Heart right ventricle (tissue), 16 donors: ENCODE data around the gene HRK. TPM values are rescaled to one million over a fixed set of nuclear protein-coding genes. Genes with fewer than 3 reads are reported as not detected.

ENCODE experiments used
- ATAC-seq, 8 donors: fragments of 200-7000 bp; cut with Tn5 transposase; one replicate each; pipeline ENCODE4 v1.9.1; 2020; ENCODE audit warnings: mild to moderate bottlenecking in 8 of 8, moderate library complexity in 8 of 8, moderate number of reproducible peaks in 1 of 8
- DNase-seq, 2 donors: peaks; one replicate each; pipeline ENCODE4 v3.0.0-alpha.2; 2020
- H3K27ac ChIP-seq, 10 donors: fragments of 200-600 bp; sonication (generic) in 2 of 10; one replicate each; pipeline versions ENCODE4 v1.5.0 to v1.8.0; 2020 to 2022; ENCODE audit warnings: mild to moderate bottlenecking in 3 of 10
- H3K27me3 ChIP-seq, 7 donors: fragments of 200-600 bp; one replicate each; pipeline ENCODE4 v1.8.0; 2021 to 2022; ENCODE audit warnings: mild to moderate bottlenecking in 2 of 7
- H3K36me3 ChIP-seq, 9 donors: fragments of 200-600 bp; sonication (generic) in 1 of 9; one replicate each; pipeline versions ENCODE4 v1.5.0 to v1.8.0; 2020 to 2022; ENCODE audit warnings: mild to moderate bottlenecking in 2 of 9
- H3K4me1 ChIP-seq, 9 donors: fragments of 200-600 bp; sonication (generic) in 1 of 9; one replicate each; pipeline versions ENCODE4 v1.5.0 to v1.8.0; 2020 to 2022; ENCODE audit warnings: mild to moderate bottlenecking in 4 of 9
- H3K4me3 ChIP-seq, 10 donors: fragments of 200-600 bp; sonication (generic) in 2 of 10; one replicate each; pipeline versions ENCODE4 v1.5.0 to v1.8.0; 2020 to 2022; ENCODE audit warnings: mild to moderate bottlenecking in 7 of 10, moderate library complexity in 2 of 10
- H3K9me3 ChIP-seq, 11 donors: fragments of 200-600 bp in 10 of 11; sonication (generic) in 2 of 11; one replicate each; pipeline versions ENCODE4 v1.5.0 to v1.8.0; 2013 to 2022; ENCODE audit warnings: mild to moderate bottlenecking in 2 of 11, control low read depth in 1 of 11, moderate library complexity in 1 of 11
- WGBS, 2 donors: extraction: QIAGEN DNeasy Blood & Tissue Kit; methylation state at CpG; one replicate each; pipeline ENCODE4 v1.1.7; 2013; ENCODE audit warnings: inconsistent platforms in 1 of 2; 5-methylcytosine and 5-hydroxymethylcytosine counted together
- intact Hi-C, 10 donors: fragments of 100-400 bp; cut with DNase I; formaldehyde crosslinking; loops; one replicate each; pipeline versions ENCODE4 v1.11.1 to v1.14.2; 2022
- polyA plus RNA-seq, 2 donors: library from polyadenylated mRNA; stranded (reverse); fragments of 200-250 nt; gene quantifications; one replicate each; pipeline ENCODE4 v1.2.3, GENCODE V29; 2013
- total RNA-seq, 10 donors: library from RNA; stranded (reverse); fragmentation: NEBNext Ultra II Directional in 3 of 10; extraction: Animal tissue kit (Norgen Biotek cat#: 25700) in 3 of 10; gene quantifications; one replicate each; pipeline versions ENCODE4 v1.2.1 to v1.2.4, GENCODE V29; 2021 to 2023
- TF ChIP-seq, protein P1 (sequence below), 9 donors: fragments of 200-600 bp; sonication (generic) in 2 of 9; IDR thresholded peaks; one replicate each; pipeline versions ENCODE4 v1.5.0 to v1.8.0; 2021 to 2022; ENCODE audit warnings: antibody characterized with exemption in 9 of 9, mild to moderate bottlenecking in 5 of 9, moderate library complexity in 1 of 9
- donor health status: Arrhythmogenic right ventricular cardiomyopathy.
- donor health status: ischemic (EF 13 %, LVEDD 7.1; RV severe dilation, severe dysfunction).
- donor health status: healthy with polysubstance abuse.
- donor health status: DM: no; HTN: yes; CAD: no.
- donor health status: DM: no; HTN: no; CAD: no.
- donor health status: ischemic (EF 25% LVEDD 6.9; RV normal size, moderate dysfunction).
- donor health status: ischemic (EF 25% LVEDD 5.7; RV mildly dilated, moderate dysfunction).
- donor health status: healthy.
- donor health status: DM: yes; HTN: yes; CAD: no.
- donor health status: Ischemic cardiomyopathy.
- donor health status: ischemic (EF 35%, LVEDD 5.7; RV mildly dilated, moderate dysfunction).
- donor health status: nonischemic (EF 11% LVEDD 7.7; RV severe dilation, severe dysfunction).
- donor health status: DM: yes; HTN: yes; CAD: no.
- donor health status: PGD.
- donor health status: ischemic (EF 29% LVEDD 5.4; RV normal size, mild dysfunction).
- donor health status: nonischemic (EF 23%, LVEDD 6.1; RV moderate dilation, normal function).

HRK gene
- total and polyA plus RNA-seq, 12 donors, result 0.03 to 2.9 (median 0.40) TPM; not detected in 2

- peak; percentile 41 to 94 (median 82) for ATAC-seq
- no peaks in the 10 kb centered on the region for H3K9me3 ChIP-seq
- intact Hi-C loops, result loop anchor here in 1 of 10 donors (10.0 kb wide), 1 partner anchor 182 kb away; the partner anchor contains the start of genes RNFT2 and SPRING1
- peaks cover 0 to 37% (median 15%) of the 10 kb centered on the region in 9 donors for H3K4me1 ChIP-seq
- no peaks in the 10 kb centered on the region for H3K27me3 ChIP-seq
- 67 to 68% methylated on average over 5 of the region's 5 CpGs for WGBS, 2 donors
- no peak overlapping the region for H3K4me3 ChIP-seq
- peak in 1 of 2 donors; percentile 39 for DNase-seq
- peak overlapping the region in 2 of 10 donors; percentile 43 to 54 for H3K27ac ChIP-seq
- H3K36me3 ChIP-seq, result peaks cover 0 to 7% (median 0%) of the 10 kb centered on the region in 9 donors
- TF ChIP-seq, protein P1, sequence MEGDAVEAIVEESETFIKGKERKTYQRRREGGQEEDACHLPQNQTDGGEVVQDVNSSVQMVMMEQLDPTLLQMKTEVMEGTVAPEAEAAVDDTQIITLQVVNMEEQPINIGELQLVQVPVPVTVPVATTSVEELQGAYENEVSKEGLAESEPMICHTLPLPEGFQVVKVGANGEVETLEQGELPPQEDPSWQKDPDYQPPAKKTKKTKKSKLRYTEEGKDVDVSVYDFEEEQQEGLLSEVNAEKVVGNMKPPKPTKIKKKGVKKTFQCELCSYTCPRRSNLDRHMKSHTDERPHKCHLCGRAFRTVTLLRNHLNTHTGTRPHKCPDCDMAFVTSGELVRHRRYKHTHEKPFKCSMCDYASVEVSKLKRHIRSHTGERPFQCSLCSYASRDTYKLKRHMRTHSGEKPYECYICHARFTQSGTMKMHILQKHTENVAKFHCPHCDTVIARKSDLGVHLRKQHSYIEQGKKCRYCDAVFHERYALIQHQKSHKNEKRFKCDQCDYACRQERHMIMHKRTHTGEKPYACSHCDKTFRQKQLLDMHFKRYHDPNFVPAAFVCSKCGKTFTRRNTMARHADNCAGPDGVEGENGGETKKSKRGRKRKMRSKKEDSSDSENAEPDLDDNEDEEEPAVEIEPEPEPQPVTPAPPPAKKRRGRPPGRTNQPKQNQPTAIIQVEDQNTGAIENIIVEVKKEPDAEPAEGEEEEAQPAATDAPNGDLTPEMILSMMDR (IDR thresholded peaks at IDR 0.05), result peak in 4 of 9 donors; percentile 22 to 49 (median 32)
These were observed 35.5 kb upstream of the HRK start for GRCh38 chr12:116916714-116917114.

DNA sequence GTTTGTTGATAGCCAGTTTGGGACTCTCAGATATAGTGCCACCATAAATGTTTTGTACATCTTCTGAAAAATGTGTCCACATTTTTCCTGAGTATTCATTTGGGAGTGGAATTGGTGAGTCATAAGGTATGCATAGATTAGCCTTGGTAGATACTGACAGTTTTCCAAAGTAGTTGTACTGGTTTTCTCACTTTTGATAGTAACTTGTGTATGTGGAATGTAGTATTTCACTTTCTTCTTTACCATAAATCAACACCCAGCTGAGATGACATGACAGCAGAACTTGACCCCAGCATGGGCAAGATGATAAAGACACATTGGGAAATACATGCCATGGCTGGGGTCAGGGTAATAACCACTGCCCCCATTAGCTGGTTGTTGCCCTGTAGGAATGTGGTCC lies 34.9 kb upstream of the HRK start:
- Histone ChIP-seq H3K27ac (peak overlapping the region in 2 of 10 donors; percentile 43 to 54), H3K4me3 (no peak overlapping the region), H3K9me3 (no peaks in the 10 kb centered on the region), H3K36me3 (peaks cover 0 to 7% (median 0%) of the 10 kb centered on the region in 9 donors), H3K27me3 (no peaks in the 10 kb centered on the region), H3K4me1 (peaks cover 0 to 41% (median 15%) of the 10 kb centered on the region in 9 donors)
- no peak for DNase-seq
- intact Hi-C loops, result loop anchor here in 1 of 10 donors (10.0 kb wide), 1 partner anchor 181 kb away; the partner anchor contains the start of genes RNFT2 and SPRING1
- ATAC-seq, result peak in 1 of 8 donors; percentile 28
- TF ChIP-seq, protein P1 (IDR thresholded peaks at IDR 0.05), result no peak

DNA sequence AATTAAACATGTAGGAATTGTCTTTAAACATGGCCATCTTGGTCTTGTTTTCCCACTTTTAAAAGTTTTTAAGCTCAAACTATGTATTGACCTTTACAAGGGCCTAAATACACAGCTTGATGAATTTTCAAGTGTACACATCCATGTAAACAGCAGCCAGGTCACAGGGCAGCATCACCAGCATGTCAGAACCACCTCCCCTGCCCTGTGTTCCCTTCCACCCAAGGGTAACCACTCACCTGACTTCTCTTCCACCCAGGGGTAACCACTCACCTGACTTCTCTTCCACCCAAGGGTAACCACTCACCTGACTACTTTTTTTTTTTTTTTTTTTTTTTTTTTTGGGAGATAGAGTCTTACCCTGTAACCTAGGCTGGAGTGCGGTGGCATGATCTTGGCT lies 34.1 kb upstream of the HRK start:
- intact Hi-C loops, result loop anchor here in 1 of 10 donors (10.0 kb wide), 1 partner anchor 181 kb away; the partner anchor contains the start of genes RNFT2 and SPRING1
- H3K36me3 ChIP-seq, result peaks cover 0 to 7% (median 0%) of the 10 kb centered on the region in 9 donors
- H3K27me3 ChIP-seq, result no peaks in the 10 kb centered on the region
- 93 to 100% methylated on average over 1 of the region's 1 CpG for WGBS, 2 donors
- DNase-seq, result no peak
- no peak overlapping the region for H3K4me3 ChIP-seq
- no peak overlapping the region for H3K27ac ChIP-seq
- peaks cover 0 to 41% (median 15%) of the 10 kb centered on the region in 9 donors for H3K4me1 ChIP-seq
- H3K9me3 ChIP-seq, result no peaks in the 10 kb centered on the region
- TF ChIP-seq, protein P1 (IDR thresholded peaks at IDR 0.05), result no peak
- ATAC-seq, result no peak

- Histone ChIP-seq H3K27me3 (peaks cover 0 to 4% (median 0%) of the 10 kb centered on the region in 7 donors), H3K36me3 (peaks cover 0 to 7% (median 0%) of the 10 kb centered on the region in 9 donors), H3K27ac (peak within 1 kb of the TSS; percentile 67 to 92 (median 85)), H3K4me3 (peak within 1 kb of the TSS; percentile 62 to 95 (median 76)), H3K4me1 (peaks cover 0 to 22% (median 8%) of the 10 kb centered on the region in 9 donors), H3K9me3 (no peaks in the 10 kb centered on the region)
- peak; percentile 61 to 81 for DNase-seq
- ATAC-seq, result peak; percentile 90 to 96 (median 92)
- WGBS, 2 donors, result 0% methylated on average over 76 to 82 of the region's 82 CpGs
- TF ChIP-seq, protein P1 (IDR thresholded peaks at IDR 0.05), result no peak
- intact Hi-C loops, result loop anchor here in 1 of 10 donors (10.0 kb wide), 1 partner anchor 176 kb away; the partner anchor contains the start of genes RNFT2 and SPRING1
These were observed 29.6 kb upstream of the HRK start, which contains the start of gene FBXW8 for GRCh38 chr12:116910645-116911451. Gene FBXW8, plus strand, starts transcription at chr12:116910950. Its CDS starts 88 bp downstream, at chr12:116911038.
